LNCAP (cell line): ENCODE data around the gene NANOS2.

Experiments used
- CTCF ChIP-seq: fragments of 450-650 bp; IDR thresholded peaks from 2 replicates; pipeline ENCODE4 v1.5.1; 2017; ENCODE audit warnings: mild to moderate bottlenecking

NANOS2 gene

GRCh38 chr19:45882652-45883585 lies 31.7 kb downstream of the NANOS2 start:
- peak; percentile 81 for TF ChIP-seq CTCF

GRCh38 chr19:45881909-45882528 lies 32.6 kb downstream of the NANOS2 start:
- TF ChIP-seq CTCF, result no peak

GRCh38 chr19:45881082-45881908 lies 33.3 kb downstream of the NANOS2 start:
- no peak for TF ChIP-seq CTCF

- no peak for TF ChIP-seq CTCF
Measured at GRCh38 chr19:45879971-45880370, 34.6 kb downstream of the NANOS2 start.

GRCh38 chr19:45879055-45879454 lies 35.5 kb downstream of the NANOS2 start:
- no peak for TF ChIP-seq CTCF

- TF ChIP-seq CTCF, result no peak
Measured at GRCh38 chr19:45878043-45878794, 36.4 kb downstream of the NANOS2 start.
